Erythroblast (primary cell): ENCODE data around the gene OSBPL10.

ENCODE experiments used
- GATA1 ChIP-seq: IDR thresholded peaks from 2 replicates; pipeline ENCODE4 v1.6.1; 2011; ENCODE audit warnings: low read depth, mild to moderate bottlenecking, control low read depth, low read length, moderate library complexity
- POLR2A ChIP-seq: IDR thresholded peaks from 2 replicates; pipeline ENCODE4 v1.6.1; 2011; ENCODE audit warnings: mild to moderate bottlenecking, low read length

DNA sequence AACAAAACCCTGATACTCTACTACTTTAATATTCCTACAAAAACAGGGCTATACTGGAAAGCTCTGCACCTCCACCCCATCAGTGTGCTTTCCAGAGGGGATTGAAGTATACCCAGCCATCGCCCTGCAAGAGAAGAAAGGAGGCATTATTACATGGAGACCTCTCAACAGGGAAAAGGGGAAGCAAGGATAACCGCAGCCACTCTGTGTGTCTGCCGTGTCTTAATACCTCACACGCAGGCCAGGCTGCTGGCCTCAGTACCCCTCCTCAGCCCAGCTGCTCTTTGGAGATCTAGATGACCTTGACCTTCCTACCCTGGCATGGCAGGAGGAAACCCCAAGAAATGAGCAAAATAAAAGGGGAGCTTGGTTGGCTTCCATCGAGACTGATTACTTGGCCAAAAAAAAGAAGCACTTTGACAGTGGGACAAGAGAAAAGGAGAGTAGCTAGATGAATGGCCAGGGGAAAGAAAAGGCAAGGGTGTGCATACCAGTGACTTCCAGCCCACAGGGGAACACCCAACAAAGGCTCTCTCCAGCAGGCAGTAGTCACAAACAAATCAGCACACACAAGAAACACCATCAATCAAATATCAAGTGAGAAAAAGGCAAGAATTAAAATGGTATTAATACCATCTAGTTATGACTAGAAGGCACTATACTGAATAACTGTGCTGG is 318.9 kb downstream of the OSBPL10 start:
- TF ChIP-seq POLR2A = no peak
- TF ChIP-seq GATA1 = no peak
